HEK293T (cell line): ENCODE measurements around the gene CACNG7.

Experiments used
- CTCF ChIA-PET: fragments of 350-600 bp; formaldehyde crosslinking; extraction: SDS; loops from one replicate; lab custom pipeline; 2021; ENCODE audit warnings: antibody characterized with exemption, inconsistent platforms; lab: Yijun Ruan, JAX
- POLR2A ChIA-PET: fragments of 350-600 bp; formaldehyde crosslinking; extraction: SDS; loops from one replicate; lab custom pipeline; 2020; ENCODE audit warnings: antibody characterized with exemption, inconsistent platforms; lab: Yijun Ruan, JAX
- DNase-seq: peaks from one replicate; pipeline ENCODE4 v3.0.0; 2012; ENCODE audit warnings: mixed read lengths; ENCODE audit errors: extremely low spot score
- ARNT ChIP-seq: fragments of 450-650 bp; IDR thresholded peaks from 2 replicates; pipeline ENCODE4 v1.6.1; 2017; ENCODE audit warnings: mild to moderate bottlenecking
- BHLHE40 ChIP-seq: fragments of 450-650 bp; IDR thresholded peaks from 2 replicates; pipeline ENCODE4 v1.6.1; 2016; ENCODE audit warnings: mild to moderate bottlenecking, moderate library complexity, borderline replicate concordance
- CTBP1 ChIP-seq: fragments of 450-650 bp; IDR thresholded peaks from 2 replicates; pipeline ENCODE4 v1.6.1; 2016; ENCODE audit warnings: borderline replicate concordance
- ELF4 ChIP-seq: fragments of 450-650 bp; IDR thresholded peaks from 2 replicates; pipeline ENCODE4 v1.6.1; 2017; ENCODE audit warnings: antibody characterized with exemption
- FOXA1 ChIP-seq: fragments of 450-650 bp; IDR thresholded peaks from 2 replicates; pipeline ENCODE4 v1.6.1; 2016; ENCODE audit warnings: mild to moderate bottlenecking
- FOXK2 ChIP-seq: fragments of 450-650 bp; IDR thresholded peaks from 2 replicates; pipeline ENCODE4 v1.6.1; 2016; ENCODE audit warnings: mild to moderate bottlenecking
- FOXM1 ChIP-seq: fragments of 450-650 bp; IDR thresholded peaks from 2 replicates; pipeline ENCODE4 v1.6.1; 2017; ENCODE audit warnings: mild to moderate bottlenecking, borderline replicate concordance
- HDGF ChIP-seq: fragments of 450-650 bp; IDR thresholded peaks from 2 replicates; pipeline ENCODE4 v1.6.1; 2017; ENCODE audit warnings: antibody characterized with exemption, borderline replicate concordance
- L3MBTL2 ChIP-seq: fragments of 450-650 bp; conservative IDR thresholded peaks from 2 replicates; pipeline ENCODE4 v1.6.1; 2016; ENCODE audit warnings: mild to moderate bottlenecking
- LEF1 ChIP-seq: fragments of 450-650 bp; IDR thresholded peaks from 2 replicates; pipeline ENCODE4 v1.6.1; 2017; ENCODE audit warnings: mild to moderate bottlenecking, borderline replicate concordance
- NFRKB ChIP-seq: fragments of 450-650 bp; IDR thresholded peaks from 2 replicates; pipeline ENCODE4 v1.6.1; 2016; ENCODE audit warnings: mild to moderate bottlenecking, moderate library complexity
- SP1 ChIP-seq: fragments of 450-650 bp; IDR thresholded peaks from 2 replicates; pipeline ENCODE4 v1.6.1; 2017
- SUZ12 ChIP-seq: fragments of 450-650 bp; IDR thresholded peaks from 2 replicates; pipeline ENCODE4 v1.6.1; 2016; ENCODE audit warnings: mild to moderate bottlenecking
- TARDBP ChIP-seq: fragments of 450-650 bp; IDR thresholded peaks from 2 replicates; pipeline ENCODE4 v1.6.1; 2016
- ZNF384 ChIP-seq: fragments of 450-650 bp; IDR thresholded peaks from 2 replicates; pipeline ENCODE4 v1.6.1; 2016
- TF ChIP-seq, protein P1 (sequence below): fragments of 450-650 bp; IDR thresholded peaks from 2 replicates; pipeline ENCODE4 v1.6.1; 2016

Gene CACNG7

DNA sequence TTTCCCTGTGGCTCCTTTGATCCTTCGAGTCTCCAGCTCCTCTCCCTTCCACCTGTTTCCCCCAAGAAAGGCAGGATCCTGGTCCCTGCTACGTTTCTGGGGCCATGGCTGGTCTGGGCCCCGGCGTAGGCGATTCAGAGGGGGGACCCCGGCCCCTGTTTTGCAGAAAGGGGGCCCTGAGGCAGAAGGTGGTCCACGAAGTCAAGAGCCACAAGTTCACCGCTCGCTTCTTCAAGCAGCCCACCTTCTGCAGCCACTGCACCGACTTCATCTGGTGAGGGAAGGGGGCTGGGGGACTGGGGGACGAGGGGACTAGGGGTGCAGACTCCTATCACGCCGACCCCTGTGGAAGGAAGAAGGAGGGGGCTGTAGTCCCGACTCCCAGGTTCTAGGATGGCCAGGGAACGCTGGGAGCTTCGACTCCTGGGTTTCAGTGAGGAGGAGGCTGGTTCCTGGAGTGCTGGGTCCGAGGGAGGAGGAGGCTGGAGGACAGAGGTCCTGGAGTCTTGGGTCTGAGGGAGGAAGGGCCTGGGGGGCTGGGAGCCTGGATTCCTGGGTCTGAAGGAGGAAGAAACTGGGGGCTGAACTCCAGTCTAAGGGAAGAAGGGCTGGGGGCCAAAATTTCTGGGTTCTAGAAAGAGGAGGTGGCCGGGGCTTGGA, 26.6 kb upstream of the CACNG7 start:
- ChIA-PET CTCF (no interaction called here), POLR2A (interaction anchor here (0.6 to 2.0 kb wide), 2 partner anchors 10 to 98 kb away, joined by 3 to 6 read pairs; no protein-coding TSS in a partner anchor)
- TF ChIP-seq, protein P1, sequence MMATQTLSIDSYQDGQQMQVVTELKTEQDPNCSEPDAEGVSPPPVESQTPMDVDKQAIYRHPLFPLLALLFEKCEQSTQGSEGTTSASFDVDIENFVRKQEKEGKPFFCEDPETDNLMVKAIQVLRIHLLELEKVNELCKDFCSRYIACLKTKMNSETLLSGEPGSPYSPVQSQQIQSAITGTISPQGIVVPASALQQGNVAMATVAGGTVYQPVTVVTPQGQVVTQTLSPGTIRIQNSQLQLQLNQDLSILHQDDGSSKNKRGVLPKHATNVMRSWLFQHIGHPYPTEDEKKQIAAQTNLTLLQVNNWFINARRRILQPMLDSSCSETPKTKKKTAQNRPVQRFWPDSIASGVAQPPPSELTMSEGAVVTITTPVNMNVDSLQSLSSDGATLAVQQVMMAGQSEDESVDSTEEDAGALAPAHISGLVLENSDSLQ = no peak
- TF ChIP-seq LEF1 (no peak), FOXA1 (no peak), ZNF384 (no peak), SP1 (no peak), NFRKB (no peak), TARDBP (no peak), BHLHE40 (no peak), ARNT (no peak), ELF4 (no peak), FOXM1 (no peak), CTBP1 (no peak), FOXK2 (no peak), SUZ12 (no peak), L3MBTL2 (no peak), HDGF (no peak)
- DNase-seq = no peak

DNA sequence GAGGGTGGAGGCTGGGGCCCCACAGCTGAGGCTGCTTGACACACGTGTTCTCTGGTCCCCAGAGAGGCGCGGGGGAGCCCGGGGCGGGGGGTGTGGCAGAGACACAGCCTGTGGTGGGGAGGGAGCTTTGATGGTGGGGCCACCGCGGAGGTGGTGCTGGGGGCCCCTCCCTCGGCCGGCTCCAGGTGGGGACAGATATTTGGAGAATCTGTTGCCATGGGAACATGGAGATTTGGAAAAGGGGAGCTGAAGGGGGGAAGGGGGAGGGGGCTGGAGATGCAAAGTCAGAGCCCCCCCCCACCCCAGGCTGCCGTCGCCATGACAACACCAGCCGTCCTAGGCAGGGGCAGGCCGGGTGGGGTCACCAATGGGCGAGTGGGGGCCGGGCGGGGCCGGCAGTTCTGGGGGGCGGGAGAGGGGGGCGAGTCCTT, 25.8 kb upstream of the CACNG7 start:
- TF ChIP-seq BHLHE40 (no peak), ARNT (no peak), NFRKB (no peak), FOXK2 (no peak), CTBP1 (no peak), FOXA1 (no peak), HDGF (no peak), SUZ12 (no peak), L3MBTL2 (no peak), SP1 (no peak), LEF1 (no peak), ZNF384 (no peak), FOXM1 (no peak), ELF4 (no peak), TARDBP (no peak)
- TF ChIP-seq, protein P1 = no peak
- DNase-seq = no peak
- CTCF ChIA-PET = interaction anchor here (1.9 kb wide), 1 partner anchor 147 kb away, joined by 4 read pairs; no protein-coding TSS in a partner anchor
- POLR2A ChIA-PET = interaction anchor here (0.6 to 2.0 kb wide), 2 partner anchors 10 to 97 kb away, joined by 3 to 6 read pairs; no protein-coding TSS in a partner anchor

DNA sequence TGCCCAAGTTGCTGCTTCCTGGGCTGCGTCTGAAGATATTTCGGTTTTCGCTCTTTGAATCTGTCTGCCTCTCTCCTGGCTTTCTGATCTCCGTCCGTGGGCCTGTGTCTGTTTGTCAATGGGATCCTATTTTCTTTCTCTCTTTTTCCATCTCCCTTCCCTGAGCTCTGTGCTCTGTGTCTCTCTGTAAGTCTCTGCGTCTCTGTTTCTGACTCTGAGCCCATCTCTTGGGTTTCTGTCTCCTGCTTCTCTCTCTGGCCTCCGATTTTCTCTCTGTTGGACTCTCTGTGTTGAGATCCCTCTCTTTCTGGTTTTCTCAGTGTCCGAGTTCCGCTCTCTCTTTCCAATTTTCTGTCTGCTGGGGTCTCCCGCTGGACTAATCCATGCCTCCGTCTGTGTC, 25.3 kb upstream of the CACNG7 start:
- ChIA-PET CTCF (interaction anchor here (1.9 kb wide), 1 partner anchor 146 kb away, joined by 4 read pairs; no protein-coding TSS in a partner anchor), POLR2A (no interaction called here)
- no peak for DNase-seq
- TF ChIP-seq ELF4 = no peak
- TF ChIP-seq FOXA1 = no peak
- TF ChIP-seq CTBP1 = no peak
- TF ChIP-seq FOXM1 = no peak
- no peak for TF ChIP-seq SUZ12
- no peak for TF ChIP-seq FOXK2
- TF ChIP-seq NFRKB = no peak
- no peak for TF ChIP-seq LEF1
- no peak for TF ChIP-seq TARDBP
- TF ChIP-seq ARNT = no peak
- no peak for TF ChIP-seq ZNF384

DNA sequence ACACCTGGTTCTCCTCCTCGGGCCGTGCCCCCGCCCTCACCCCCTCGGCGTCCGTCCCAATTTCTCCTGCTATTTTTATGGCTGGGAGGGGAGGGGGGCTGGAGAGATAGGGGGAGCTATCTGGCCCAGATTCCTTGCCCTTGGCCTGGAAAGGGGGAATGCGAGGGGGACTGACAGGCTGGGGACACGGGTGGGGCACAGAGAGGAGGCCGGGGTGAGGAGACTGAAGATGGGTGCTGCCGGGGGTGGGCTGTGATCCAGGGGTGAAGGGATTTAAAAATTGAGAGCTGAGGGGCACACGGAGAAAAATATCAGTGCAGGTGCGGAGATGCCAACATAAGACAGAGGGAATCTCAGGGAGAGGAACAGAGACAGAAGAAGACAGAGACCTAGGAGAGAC, 24.8 kb upstream of the CACNG7 start:
- ChIA-PET POLR2A (no interaction called here), CTCF (interaction anchor here (1.9 kb wide), 1 partner anchor 146 kb away, joined by 4 read pairs; no protein-coding TSS in a partner anchor)
- no peak for DNase-seq
- no peak for TF ChIP-seq BHLHE40
- no peak for TF ChIP-seq SP1
- TF ChIP-seq ZNF384 = no peak
- no peak for TF ChIP-seq FOXA1
- no peak for TF ChIP-seq LEF1
- TF ChIP-seq SUZ12 = no peak
- no peak for TF ChIP-seq TARDBP
- TF ChIP-seq HDGF = no peak

DNA sequence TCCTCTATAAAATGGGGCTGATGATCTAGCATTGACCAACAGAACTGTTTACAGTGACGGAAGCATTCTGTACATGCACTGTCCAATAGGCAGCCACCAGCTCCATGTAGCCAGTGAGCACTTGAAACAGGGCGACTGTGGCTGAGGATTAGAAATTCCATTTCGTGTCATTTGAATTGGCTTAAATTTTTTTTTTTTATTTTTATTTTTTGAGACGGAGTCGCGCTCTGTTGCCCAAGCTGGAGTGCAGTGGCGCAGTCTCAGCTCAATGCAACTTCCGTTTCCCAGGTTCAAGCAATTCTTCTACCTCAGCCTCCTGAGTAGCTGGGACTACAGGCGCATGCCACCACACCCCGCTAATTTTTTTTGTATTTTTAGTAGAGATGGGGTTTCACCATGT, 24.0 kb upstream of the CACNG7 start:
- no peak for DNase-seq
- TF ChIP-seq SP1 (no peak), LEF1 (no peak), FOXA1 (no peak), BHLHE40 (no peak), SUZ12 (no peak), FOXK2 (no peak), CTBP1 (no peak), ELF4 (no peak)
- POLR2A ChIA-PET = no interaction called here
- CTCF ChIA-PET = no interaction called here

DNA sequence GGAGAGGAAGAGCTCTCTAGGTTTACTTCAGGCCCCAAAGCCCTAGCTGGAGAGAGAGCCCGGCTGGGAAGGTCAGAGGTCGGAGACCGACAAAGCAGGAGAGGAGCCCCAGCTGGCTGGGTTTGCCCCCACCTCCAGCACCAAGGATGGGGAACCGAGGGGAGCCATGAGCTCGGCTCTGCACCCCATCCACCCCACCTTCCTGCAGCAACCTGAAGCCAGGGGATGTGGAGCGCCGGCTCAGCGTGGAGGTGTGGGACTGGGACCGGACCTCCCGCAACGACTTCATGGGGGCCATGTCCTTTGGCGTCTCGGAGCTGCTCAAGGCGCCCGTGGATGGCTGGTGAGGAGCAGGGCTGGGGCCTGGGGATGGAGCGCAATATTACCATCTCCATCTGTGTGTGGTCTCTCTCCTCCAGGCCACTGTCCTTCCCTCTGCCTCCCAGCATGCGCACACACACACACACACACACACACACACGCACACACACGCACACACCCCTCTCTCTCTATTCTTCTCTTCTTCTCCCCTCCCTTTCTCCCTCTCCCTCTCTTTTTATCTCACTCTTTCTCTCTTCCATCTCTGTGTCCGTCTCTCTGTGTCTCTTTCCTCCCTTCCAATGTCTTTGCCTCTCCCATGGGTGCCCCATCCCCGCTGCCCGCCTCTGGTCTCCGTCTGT, 16.6 kb upstream of the CACNG7 start:
- ChIA-PET CTCF (interaction anchor here (0.6 to 0.9 kb wide), 2 partner anchors 18 to 99 kb away, joined by 4 read pairs; no protein-coding TSS in a partner anchor), POLR2A (interaction anchor here (0.8 to 2.5 kb wide), 2 partner anchors 13 to 15 kb away, joined by 3 to 7 read pairs; no protein-coding TSS in a partner anchor)
- TF ChIP-seq FOXA1 = no peak
- TF ChIP-seq HDGF = no peak
- no peak for TF ChIP-seq ELF4
- TF ChIP-seq ZNF384 = no peak
- no peak for TF ChIP-seq NFRKB
- no peak for TF ChIP-seq LEF1
- no peak for DNase-seq
